ENCODE data around the gene AKNA.

AKNA gene

GRCh38 chr9:114417511-114417910 lies 29.7 kb upstream of the AKNA start:
- DNase-seq (ENCODE audit: low read depth in 2 of 2), result peak; percentile 57 to 59

GRCh38 chr9:114416906-114417305 lies 29.1 kb upstream of the AKNA start:
- DNase-seq (ENCODE audit: low read depth in 2 of 2), result no peak

- DNase-seq (ENCODE audit: low read depth in 2 of 2), result no peak
These were observed 28.5 kb upstream of the AKNA start for GRCh38 chr9:114416290-114416689.

GRCh38 chr9:114414346-114414745 lies 26.6 kb upstream of the AKNA start:
- no peak for DNase-seq (ENCODE audit: low read depth in 2 of 2)

GRCh38 chr9:114413861-114414301 lies 26.1 kb upstream of the AKNA start:
- DNase-seq (ENCODE audit: low read depth in 2 of 2), result no peak

- DNase-seq (ENCODE audit: low read depth in 2 of 2), result no peak
These were observed 24.4 kb upstream of the AKNA start for GRCh38 chr9:114412048-114412683.

GRCh38 chr9:114411452-114411851 lies 23.7 kb upstream of the AKNA start:
- no peak for DNase-seq (ENCODE audit: low read depth in 2 of 2)

- no peak for DNase-seq (ENCODE audit: low read depth in 2 of 2)
These were observed 23.1 kb upstream of the AKNA start for GRCh38 chr9:114410910-114411309.

- DNase-seq (ENCODE audit: low read depth in 2 of 2), result no peak
These were observed 22.1 kb upstream of the AKNA start for GRCh38 chr9:114409842-114410241.

- DNase-seq (ENCODE audit: low read depth in 2 of 2), result no peak
These were observed 21.5 kb upstream of the AKNA start for GRCh38 chr9:114409103-114409780.

- no peak for DNase-seq (ENCODE audit: low read depth in 2 of 2)
These were observed 20.9 kb upstream of the AKNA start for GRCh38 chr9:114408645-114409044.

- no peak for DNase-seq (ENCODE audit: low read depth in 2 of 2)
These were observed 20.1 kb upstream of the AKNA start for GRCh38 chr9:114407889-114408288.

- no peak for DNase-seq (ENCODE audit: low read depth in 2 of 2)
These were observed 18.7 kb upstream of the AKNA start for GRCh38 chr9:114406441-114406840.

GRCh38 chr9:114405294-114406034 lies 17.7 kb upstream of the AKNA start:
- DNase-seq (ENCODE audit: low read depth in 2 of 2), result peak; percentile 60 to 62

- no peak for DNase-seq (ENCODE audit: low read depth in 2 of 2)
These were observed 16.7 kb upstream of the AKNA start for GRCh38 chr9:114404531-114404930.

- DNase-seq (ENCODE audit: low read depth in 2 of 2), result no peak
These were observed 15.5 kb upstream of the AKNA start for GRCh38 chr9:114403153-114403756.

GRCh38 chr9:114401344-114401743 lies 13.6 kb upstream of the AKNA start:
- DNase-seq (ENCODE audit: low read depth in 2 of 2), result no peak

GRCh38 chr9:114400772-114401171 lies 13.0 kb upstream of the AKNA start:
- no peak for DNase-seq (ENCODE audit: low read depth in 2 of 2)

- no peak for DNase-seq (ENCODE audit: low read depth in 2 of 2)
These were observed 12.4 kb upstream of the AKNA start for GRCh38 chr9:114400219-114400618.

GRCh38 chr9:114399381-114399780 lies 11.6 kb upstream of the AKNA start:
- DNase-seq (ENCODE audit: low read depth in 2 of 2), result no peak

GRCh38 chr9:114397848-114398605 lies 10.2 kb upstream of the AKNA start:
- peak; percentile 89 to 90 for DNase-seq (ENCODE audit: low read depth in 2 of 2)
